ENCODE results near the gene PKP4.
"Not testable (repeated sequence)": the region's sequence is repeated elsewhere in the genome, so short reads cannot be mapped to it uniquely, and the experiment has no call there.

PKP4 gene

GRCh38 chr2:158701101-158701500, 244.3 kb downstream of the PKP4 start:
- no peak for TF ChIP-seq POLR2A (IDR thresholded peaks at IDR 0.05; ENCODE audit: low read depth, low read length)
- DNase-seq (ENCODE audit: insufficient read length, low spot score) = no peak
- FAIRE-seq = no peak

GRCh38 chr2:158702740-158703139, 246.0 kb downstream of the PKP4 start:
- DNase-seq (ENCODE audit: insufficient read length, low spot score) = no peak
- FAIRE-seq = no peak
- no peak for TF ChIP-seq POLR2A (IDR thresholded peaks at IDR 0.05; ENCODE audit: low read depth, low read length)

- FAIRE-seq; DNase-seq (ENCODE audit: insufficient read length, low spot score): not testable (repeated sequence)
Observed at GRCh38 chr2:158704724-158705465, 248.1 kb downstream of the PKP4 start.

- FAIRE-seq (no peak), DNase-seq (ENCODE audit: insufficient read length, low spot score) (no peak)
- TF ChIP-seq POLR2A (IDR thresholded peaks at IDR 0.05; ENCODE audit: low read depth, low read length) = no peak
Observed at GRCh38 chr2:158712791-158713522, 256.2 kb downstream of the PKP4 start.

- DNase-seq (ENCODE audit: insufficient read length, low spot score) (no peak), FAIRE-seq (no peak)
- no peak for TF ChIP-seq POLR2A (IDR thresholded peaks at IDR 0.05; ENCODE audit: low read depth, low read length)
Observed at GRCh38 chr2:158713523-158714138, 256.9 kb downstream of the PKP4 start.

- no peak for TF ChIP-seq POLR2A (IDR thresholded peaks at IDR 0.05; ENCODE audit: low read depth, low read length)
- FAIRE-seq = no peak
- no peak for DNase-seq (ENCODE audit: insufficient read length, low spot score)
Observed at GRCh38 chr2:158714420-158714819, 257.7 kb downstream of the PKP4 start.

- FAIRE-seq = no peak
- DNase-seq (ENCODE audit: insufficient read length, low spot score) = no peak
- no peak for TF ChIP-seq POLR2A (IDR thresholded peaks at IDR 0.05; ENCODE audit: low read depth, low read length)
Observed at GRCh38 chr2:158715357-158715756, 258.6 kb downstream of the PKP4 start.

- no peak for DNase-seq (ENCODE audit: insufficient read length, low spot score)
- TF ChIP-seq POLR2A (IDR thresholded peaks at IDR 0.05; ENCODE audit: low read depth, low read length) = no peak
- FAIRE-seq = no peak
Observed at GRCh38 chr2:158716121-158716791, 259.5 kb downstream of the PKP4 start.

- TF ChIP-seq POLR2A (IDR thresholded peaks at IDR 0.05; ENCODE audit: low read depth, low read length) = no peak
- FAIRE-seq (no peak), DNase-seq (ENCODE audit: insufficient read length, low spot score) (no peak)
Observed at GRCh38 chr2:158716921-158717320, 260.2 kb downstream of the PKP4 start.

- FAIRE-seq (no peak), DNase-seq (ENCODE audit: insufficient read length, low spot score) (no peak)
- no peak for TF ChIP-seq POLR2A (IDR thresholded peaks at IDR 0.05; ENCODE audit: low read depth, low read length)
Observed at GRCh38 chr2:158717366-158718195, 260.8 kb downstream of the PKP4 start.

GRCh38 chr2:158718196-158718585, 261.4 kb downstream of the PKP4 start:
- TF ChIP-seq POLR2A (IDR thresholded peaks at IDR 0.05; ENCODE audit: low read depth, low read length) = no peak

GRCh38 chr2:158718851-158719250, 262.1 kb downstream of the PKP4 start:
- no peak for TF ChIP-seq POLR2A (IDR thresholded peaks at IDR 0.05; ENCODE audit: low read depth, low read length)
- DNase-seq (ENCODE audit: insufficient read length, low spot score) = no peak
- FAIRE-seq = no peak

More at GRCh38 chr2:158718196-158718585, 261.4 kb downstream of the PKP4 start:
- DNase-seq (ENCODE audit: insufficient read length, low spot score) = no peak
- FAIRE-seq = no peak

GRCh38 chr2:158719403-158719802, 262.7 kb downstream of the PKP4 start:
- DNase-seq (ENCODE audit: insufficient read length, low spot score) = no peak
- no peak for FAIRE-seq
- no peak for TF ChIP-seq POLR2A (IDR thresholded peaks at IDR 0.05; ENCODE audit: low read depth, low read length)

Data from H54 (cell line).